ENCODE results near the gene PLCG2. TPM values are rescaled to one million over a fixed set of nuclear protein-coding genes. Genes with fewer than 3 reads are reported as not detected.

Gene PLCG2
- total RNA-seq, 6 experiments from 2014 or later: 11.1 to 23.1 (median 17.7) TPM

GRCh38 chr16:81917375-81917774 is 138.3 kb downstream of the PLCG2 start:
- intact Hi-C loops (cut with DNase I): no loop called here
- DNase-seq: no peak
- peaks cover 0 to 7% (median 1%) of the 10 kb centered on the region in 4 donors for H3K36me3 ChIP-seq
- H3K9me3 ChIP-seq: no peaks in the 10 kb centered on the region
- H3K4me1 ChIP-seq: no peaks in the 10 kb centered on the region
- ATAC-seq: no peak
- TF ChIP-seq CTCF (IDR thresholded peaks at IDR 0.05) (no peak), POLR2A (IDR thresholded peaks at IDR 0.05) (no peak)
- no peak overlapping the region for H3K27ac ChIP-seq
- 91% methylated on average over 2 of the region's 2 CpGs for WGBS (ENCODE audit: insufficient coverage, low coverage, low lambda C conversion rate, missing lambda C conversion rate)
- H3K27me3 ChIP-seq: no peaks in the 10 kb centered on the region
- H3K4me3 ChIP-seq: no peak overlapping the region

GRCh38 chr16:81918927-81919326 is 139.8 kb downstream of the PLCG2 start:
- ATAC-seq (no peak), DNase-seq (no peak)
- WGBS (ENCODE audit: insufficient coverage, low coverage, low lambda C conversion rate, missing lambda C conversion rate): 83% methylated on average over 2 of the region's 2 CpGs
- intact Hi-C loops (cut with DNase I): no loop called here
- no peaks in the 10 kb centered on the region for H3K27me3 ChIP-seq
- H3K36me3 ChIP-seq: peaks cover 0 to 7% (median 1%) of the 10 kb centered on the region in 4 donors
- H3K9me3 ChIP-seq: no peaks in the 10 kb centered on the region
- H3K4me1 ChIP-seq: no peaks in the 10 kb centered on the region
- H3K27ac ChIP-seq: no peak overlapping the region
- TF ChIP-seq CTCF (IDR thresholded peaks at IDR 0.05) (no peak), POLR2A (IDR thresholded peaks at IDR 0.05) (no peak)
- no peak overlapping the region for H3K4me3 ChIP-seq

GRCh38 chr16:81920498-81920897 is 141.4 kb downstream of the PLCG2 start:
- intact Hi-C loops (cut with DNase I): no loop called here
- Histone ChIP-seq H3K4me3 (no peak overlapping the region), H3K4me1 (no peaks in the 10 kb centered on the region), H3K27me3 (no peaks in the 10 kb centered on the region), H3K27ac (no peak overlapping the region), H3K9me3 (no peaks in the 10 kb centered on the region), H3K36me3 (peaks cover 0 to 10% (median 1%) of the 10 kb centered on the region in 4 donors)
- TF ChIP-seq POLR2A (IDR thresholded peaks at IDR 0.05) (no peak), CTCF (IDR thresholded peaks at IDR 0.05) (no peak)
- DNase-seq (no peak), ATAC-seq (no peak)
- WGBS (ENCODE audit: insufficient coverage, low coverage, low lambda C conversion rate, missing lambda C conversion rate): 95% methylated on average over 3 of the region's 4 CpGs

GRCh38 chr16:81921085-81921814 is 142.2 kb downstream of the PLCG2 start:
- ATAC-seq (peak in 2 of 4 donors; percentile 42 to 84), DNase-seq (peak in 1 of 3 donors; percentile 60)
- H3K27ac ChIP-seq: no peak overlapping the region

More at GRCh38 chr16:81921085-81921814, 142.2 kb downstream of the PLCG2 start:
- TF ChIP-seq POLR2A (IDR thresholded peaks at IDR 0.05) (no peak), CTCF (IDR thresholded peaks at IDR 0.05) (no peak)
- no peak overlapping the region for H3K4me3 ChIP-seq
- H3K27me3 ChIP-seq: no peaks in the 10 kb centered on the region
- no peaks in the 10 kb centered on the region for H3K9me3 ChIP-seq
- peaks cover 0 to 10% (median 1%) of the 10 kb centered on the region in 4 donors for H3K36me3 ChIP-seq
- 53% methylated on average over 11 of the region's 12 CpGs for WGBS (ENCODE audit: insufficient coverage, low coverage, low lambda C conversion rate, missing lambda C conversion rate)
- no peaks in the 10 kb centered on the region for H3K4me1 ChIP-seq
- intact Hi-C loops (cut with DNase I): no loop called here
